Measurements from ENCODE around the gene SCEL.

GRCh38 chr13:77563111-77563510 is 27.6 kb downstream of the SCEL start:
- TF ChIP-seq CTCF (IDR thresholded peaks at IDR 0.05; ENCODE audit: poor library complexity) = no peak
- TF ChIP-seq EZH2 (IDR thresholded peaks at IDR 0.05; ENCODE audit: borderline replicate concordance) = no peak

Measured in hepatocyte (in vitro differentiated cells).